ENCODE data around the gene PTPRN2. TPM values are rescaled to one million over a fixed set of nuclear protein-coding genes. Genes with fewer than 3 reads are reported as not detected.

The PTPRN2 gene
- total RNA-seq, 1 experiment from 2014 or later = 2.1 TPM

GRCh38 chr7:158109364-158110033, 478.1 kb downstream of the PTPRN2 start:
- no peak overlapping the region for H3K4me3 ChIP-seq (replicated peaks in 1 of 2; ENCODE audit: low read depth in 1 of 2, low read length in 2 of 2)
- no peak for ATAC-seq
- no peaks in the 10 kb centered on the region for H3K36me3 ChIP-seq (ENCODE audit: control insufficient read depth in 1 of 2, insufficient read depth in 2 of 2, low read length in 2 of 2)
- H3K9me2 ChIP-seq (ENCODE audit: insufficient read depth) = no peaks in the 10 kb centered on the region
- BruUV-seq (replicated peaks) = no TSS peak
- ChIA-PET CTCF (no interaction called here), POLR2A (no interaction called here), RAD21 (ENCODE audit: low non-redundant PET in 1 of 2, low total read pairs in 2 of 2, uncharacterized antibody in 2 of 2, unreplicated experiment in 2 of 2) (no interaction called here)
- no peaks in the 10 kb centered on the region for H3K9me3 ChIP-seq (ENCODE audit: control insufficient read depth in 1 of 2, insufficient read depth in 1 of 2, low read depth in 1 of 2, low read length in 2 of 2)
- no peak overlapping the region for H2AFZ ChIP-seq (ENCODE audit: low read depth, low read length, poor library complexity, severe bottlenecking)
- TF ChIP-seq FOSL1 (IDR thresholded peaks at IDR 0.05; ENCODE audit: low read depth) (no peak), ATF3 (IDR thresholded peaks at IDR 0.05) (0 out of 2 replicates have a peak, but pooled peaks have one; percentile 28), EZH2 (IDR thresholded peaks at IDR 0.05) (no peak), YY1 (IDR thresholded peaks at IDR 0.05; ENCODE audit: extremely low read depth, insufficient replicate concordance, low read depth, low read length) (no peak)
- DNase-seq (ENCODE audit: low read depth, low spot score) = no peak
- intact Hi-C loops (cut with micrococcal nuclease) = no loop called here
- H3K4me2 ChIP-seq (ENCODE audit: low read length) = no peak overlapping the region
- no peaks in the 10 kb centered on the region for H3K27me3 ChIP-seq (ENCODE audit: insufficient read depth, low read length)
- no peak overlapping the region for H3K27ac ChIP-seq (ENCODE audit: low read depth, low read length)
- H3K9ac ChIP-seq (ENCODE audit: low read length) = no peak overlapping the region
- no peaks in the 10 kb centered on the region for H3K4me1 ChIP-seq (ENCODE audit: control insufficient read depth in 1 of 2, insufficient read depth in 2 of 2, low read length in 2 of 2)
- no peaks in the 10 kb centered on the region for H4K20me1 ChIP-seq (ENCODE audit: insufficient read depth)
- H3K79me2 ChIP-seq (ENCODE audit: insufficient read depth, low read length) = no peaks in the 10 kb centered on the region

GRCh38 chr7:158108646-158109293, 478.9 kb downstream of the PTPRN2 start:
- Histone ChIP-seq H4K20me1 (ENCODE audit: insufficient read depth) (no peaks in the 10 kb centered on the region), H3K9me3 (ENCODE audit: control insufficient read depth in 1 of 2, insufficient read depth in 1 of 2, low read depth in 1 of 2, low read length in 2 of 2) (no peaks in the 10 kb centered on the region), H3K36me3 (ENCODE audit: control insufficient read depth in 1 of 2, insufficient read depth in 2 of 2, low read length in 2 of 2) (no peaks in the 10 kb centered on the region), H3K27ac (ENCODE audit: low read depth, low read length) (no peak overlapping the region), H3K9ac (ENCODE audit: low read length) (no peak overlapping the region), H3K4me1 (ENCODE audit: control insufficient read depth in 1 of 2, insufficient read depth in 2 of 2, low read length in 2 of 2) (no peaks in the 10 kb centered on the region), H3K4me3 (replicated peaks in 1 of 2; ENCODE audit: low read depth in 1 of 2, low read length in 2 of 2) (no peak overlapping the region), H2AFZ (ENCODE audit: low read depth, low read length, poor library complexity, severe bottlenecking) (no peak overlapping the region), H3K79me2 (ENCODE audit: insufficient read depth, low read length) (no peaks in the 10 kb centered on the region), H3K4me2 (ENCODE audit: low read length) (no peak overlapping the region), H3K9me2 (ENCODE audit: insufficient read depth) (no peaks in the 10 kb centered on the region), H3K27me3 (ENCODE audit: insufficient read depth, low read length) (no peaks in the 10 kb centered on the region)
- ChIA-PET RAD21 (ENCODE audit: low non-redundant PET in 1 of 2, low total read pairs in 2 of 2, uncharacterized antibody in 2 of 2, unreplicated experiment in 2 of 2) (no interaction called here), CTCF (no interaction called here), POLR2A (no interaction called here)
- no TSS peak for BruUV-seq (replicated peaks)
- intact Hi-C loops (cut with micrococcal nuclease) = no loop called here
- no peak for ATAC-seq
- DNase-seq (ENCODE audit: low read depth, low spot score) = no peak
- TF ChIP-seq MAX (IDR thresholded peaks at IDR 0.05) (no peak), POLR2AphosphoS5 (IDR thresholded peaks at IDR 0.05; ENCODE audit: low read depth, low read length) (no peak), TCF7L2 (IDR thresholded peaks at IDR 0.05; ENCODE audit: borderline replicate concordance, extremely low read depth, insufficient read depth, insufficient read length) (no peak), ATF3 (IDR thresholded peaks at IDR 0.05) (no peak), REST (IDR thresholded peaks at IDR 0.05; ENCODE audit: low read depth) (no peak), SIN3A (IDR thresholded peaks at IDR 0.05; ENCODE audit: low read depth) (no peak), YY1 (IDR thresholded peaks at IDR 0.05; ENCODE audit: extremely low read depth, insufficient replicate concordance, low read depth, low read length) (no peak), SP1 (IDR thresholded peaks at IDR 0.05; ENCODE audit: low read depth) (no peak), EZH2 (IDR thresholded peaks at IDR 0.05) (no peak), FOSL1 (IDR thresholded peaks at IDR 0.05; ENCODE audit: low read depth) (no peak), EGR1 (IDR thresholded peaks at IDR 0.05; ENCODE audit: low read depth) (no peak), RAD21 (IDR thresholded peaks at IDR 0.05; ENCODE audit: low read depth) (no peak)
